ENCODE data around the gene ARPP21.

The ARPP21 gene

DNA sequence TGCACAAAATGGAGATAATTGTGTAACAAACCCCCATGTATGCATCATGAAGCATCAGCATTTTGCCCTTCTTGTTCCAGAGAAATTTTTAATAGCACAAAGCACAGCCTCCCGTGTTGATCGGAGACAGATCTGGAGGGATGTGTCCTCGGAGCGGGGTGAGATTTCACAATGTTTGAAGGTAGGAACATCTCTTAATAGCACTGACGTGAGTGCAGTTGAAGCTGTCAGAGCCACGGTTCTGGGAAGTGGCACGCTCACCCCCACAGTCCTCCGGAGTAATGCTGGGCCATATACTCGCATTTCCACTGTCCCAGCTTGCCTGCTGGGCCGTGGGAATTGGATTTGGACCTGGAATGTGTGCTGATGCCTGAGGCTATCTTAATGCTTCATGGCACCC, 24.1 kb downstream of the ARPP21 start:
- TF ChIP-seq, protein P1, sequence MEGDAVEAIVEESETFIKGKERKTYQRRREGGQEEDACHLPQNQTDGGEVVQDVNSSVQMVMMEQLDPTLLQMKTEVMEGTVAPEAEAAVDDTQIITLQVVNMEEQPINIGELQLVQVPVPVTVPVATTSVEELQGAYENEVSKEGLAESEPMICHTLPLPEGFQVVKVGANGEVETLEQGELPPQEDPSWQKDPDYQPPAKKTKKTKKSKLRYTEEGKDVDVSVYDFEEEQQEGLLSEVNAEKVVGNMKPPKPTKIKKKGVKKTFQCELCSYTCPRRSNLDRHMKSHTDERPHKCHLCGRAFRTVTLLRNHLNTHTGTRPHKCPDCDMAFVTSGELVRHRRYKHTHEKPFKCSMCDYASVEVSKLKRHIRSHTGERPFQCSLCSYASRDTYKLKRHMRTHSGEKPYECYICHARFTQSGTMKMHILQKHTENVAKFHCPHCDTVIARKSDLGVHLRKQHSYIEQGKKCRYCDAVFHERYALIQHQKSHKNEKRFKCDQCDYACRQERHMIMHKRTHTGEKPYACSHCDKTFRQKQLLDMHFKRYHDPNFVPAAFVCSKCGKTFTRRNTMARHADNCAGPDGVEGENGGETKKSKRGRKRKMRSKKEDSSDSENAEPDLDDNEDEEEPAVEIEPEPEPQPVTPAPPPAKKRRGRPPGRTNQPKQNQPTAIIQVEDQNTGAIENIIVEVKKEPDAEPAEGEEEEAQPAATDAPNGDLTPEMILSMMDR (conservative IDR thresholded peaks at IDR 0.05; ENCODE audit: low read depth): no peak
- no peak overlapping the region for H3K27ac ChIP-seq
- no peak for DNase-seq (ENCODE audit: low spot score)
- POLR2A ChIA-PET (ENCODE audit: low non-redundant PET): no interaction called here
- CTCF ChIA-PET: no interaction called here

DNA sequence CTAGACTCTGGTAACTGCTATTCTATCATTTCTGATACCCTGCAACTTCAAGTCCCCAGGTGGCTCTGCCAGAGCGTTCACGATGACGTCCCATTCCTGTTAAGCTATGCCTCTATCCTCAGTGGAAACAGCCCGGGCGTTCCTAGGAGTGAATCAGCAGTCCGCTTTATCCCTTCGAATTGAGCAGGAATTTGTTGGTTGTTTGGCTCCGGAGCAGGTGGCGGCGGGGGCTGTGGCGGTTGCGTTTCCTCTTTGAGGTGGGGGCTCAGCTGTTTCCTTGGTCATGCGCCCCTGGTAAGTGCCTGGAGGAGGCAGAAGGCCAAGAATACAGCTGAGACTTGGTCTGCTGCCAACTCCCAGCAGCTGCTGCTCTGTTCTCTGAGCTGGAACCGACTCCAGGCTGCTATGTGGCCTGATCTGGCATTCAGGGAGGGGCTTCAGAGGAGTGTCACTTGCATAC, 25.2 kb downstream of the ARPP21 start:
- TF ChIP-seq, protein P1 (conservative IDR thresholded peaks at IDR 0.05; ENCODE audit: low read depth): no peak
- no peak for DNase-seq (ENCODE audit: low spot score)
- ChIA-PET POLR2A (ENCODE audit: low non-redundant PET) (no interaction called here), CTCF (interaction anchor here (0.6 to 1.3 kb wide), 2 partner anchors 181 to 301 kb away, joined by 4 to 7 read pairs; no protein-coding TSS in a partner anchor)
- no peak overlapping the region for H3K27ac ChIP-seq

DNA sequence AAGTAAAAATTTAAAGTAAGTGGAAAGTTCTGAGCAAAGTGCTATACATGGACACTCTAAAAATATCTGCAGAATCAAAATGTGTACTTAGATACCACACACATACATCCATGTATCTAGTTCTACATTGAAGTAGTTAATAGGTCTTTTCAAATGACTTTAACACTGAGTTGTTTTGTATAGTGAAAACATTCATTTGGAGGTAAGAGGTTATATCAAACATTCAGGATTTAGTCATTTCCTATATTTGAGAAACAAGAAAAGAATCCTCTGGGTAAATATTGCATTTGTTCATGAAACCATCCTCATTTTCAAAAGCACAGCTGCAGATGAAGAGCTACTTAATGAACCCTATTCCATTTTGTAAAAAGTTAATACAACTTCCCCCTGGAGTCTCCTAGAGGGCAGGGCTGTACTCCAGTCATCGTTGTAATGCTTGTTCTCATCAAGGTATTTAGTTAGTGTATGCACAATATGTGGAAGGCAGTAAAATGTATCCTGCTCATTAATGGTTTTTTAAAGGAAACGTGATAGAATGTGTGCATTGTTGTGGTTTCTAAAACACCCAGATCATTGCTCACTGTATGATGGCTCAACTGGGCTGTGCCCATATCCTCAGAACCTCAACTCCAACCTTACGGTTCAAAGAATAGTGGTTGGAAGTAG, 26.2 kb downstream of the ARPP21 start:
- CTCF ChIA-PET: interaction anchor here (1.3 kb wide), 1 partner anchor 300 kb away, joined by 7 read pairs; no protein-coding TSS in a partner anchor
- POLR2A ChIA-PET (ENCODE audit: low non-redundant PET): no interaction called here
- TF ChIP-seq, protein P1 (conservative IDR thresholded peaks at IDR 0.05; ENCODE audit: low read depth): no peak
- H3K27ac ChIP-seq: no peak overlapping the region
- DNase-seq (ENCODE audit: low spot score): no peak

DNA sequence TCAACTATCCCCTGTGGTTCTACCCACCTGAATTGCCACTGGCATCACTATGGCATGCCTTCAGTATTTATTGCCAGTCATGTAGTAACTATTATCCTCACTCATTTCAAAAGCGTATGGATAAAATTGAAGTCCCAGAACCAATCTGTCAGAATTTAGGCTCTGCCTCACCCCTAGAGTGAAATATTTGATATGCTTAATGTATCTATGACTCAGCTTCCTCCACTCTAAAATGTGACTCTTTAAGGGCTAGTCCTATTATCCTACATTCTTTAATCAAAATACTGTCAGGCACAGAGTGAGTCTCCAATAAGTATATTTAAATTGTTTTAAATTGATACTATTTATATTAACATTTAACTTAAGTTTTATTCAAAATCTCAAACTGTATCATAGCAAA, 27.6 kb downstream of the ARPP21 start:
- CTCF ChIA-PET: no interaction called here
- no peak for DNase-seq (ENCODE audit: low spot score)

DNA sequence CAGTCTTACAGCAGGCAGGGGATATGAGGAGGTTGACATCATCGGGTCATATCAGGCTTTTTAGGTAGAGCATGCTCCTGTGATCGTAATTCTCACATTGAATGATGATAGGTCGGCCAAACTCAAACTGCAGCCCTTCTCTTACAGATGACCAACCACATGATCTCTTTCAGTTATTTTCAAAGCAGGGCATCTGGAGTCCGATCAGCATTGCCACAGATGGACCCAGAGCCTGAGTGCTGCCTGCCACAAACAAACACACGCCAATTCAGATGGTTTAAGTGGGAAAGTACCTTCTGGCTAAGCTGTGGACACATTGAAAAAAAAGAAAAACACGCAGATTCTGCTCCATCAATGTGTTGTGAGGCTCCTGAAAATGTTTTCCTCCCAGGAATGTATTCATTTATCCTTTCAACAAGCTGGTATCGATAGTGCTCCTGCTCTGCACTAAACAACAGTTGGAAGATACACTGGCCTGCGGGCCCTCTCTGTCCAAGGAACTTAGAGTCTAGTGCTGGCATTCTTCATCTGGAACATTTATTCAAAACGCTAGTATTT, 31.2 kb downstream of the ARPP21 start:
- ChIA-PET POLR2A (ENCODE audit: low non-redundant PET) (no interaction called here), CTCF (no interaction called here)
- no peak for DNase-seq (ENCODE audit: low spot score)
- TF ChIP-seq, protein P1 (conservative IDR thresholded peaks at IDR 0.05; ENCODE audit: low read depth): no peak
- H3K27ac ChIP-seq: no peak overlapping the region

More for the DNA sequence above, 27.6 kb downstream of the ARPP21 start:
- no peak overlapping the region for H3K27ac ChIP-seq
- POLR2A ChIA-PET (ENCODE audit: low non-redundant PET): no interaction called here
- TF ChIP-seq, protein P1 (conservative IDR thresholded peaks at IDR 0.05; ENCODE audit: low read depth): no peak

DNA sequence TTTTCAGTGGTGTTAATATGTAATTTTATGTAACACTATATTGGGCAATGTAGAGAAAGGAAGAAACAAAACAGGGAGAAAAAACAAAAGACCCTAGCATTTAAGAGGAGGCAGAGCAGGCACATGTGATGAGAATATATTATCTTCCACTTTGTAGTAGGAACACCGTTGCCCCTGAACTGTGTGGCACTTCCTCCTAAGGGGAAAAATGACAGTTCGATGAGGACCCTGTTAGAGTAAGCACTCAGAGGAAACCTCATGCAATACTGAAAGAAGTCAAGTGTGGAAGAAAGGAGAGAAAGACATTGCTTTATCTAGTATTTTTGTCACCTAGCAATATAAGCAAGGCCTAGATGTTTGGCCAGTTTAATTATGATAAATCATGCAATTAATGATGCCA, 32.2 kb downstream of the ARPP21 start:
- ChIA-PET POLR2A (ENCODE audit: low non-redundant PET) (no interaction called here), CTCF (interaction anchor here (1.2 kb wide), 1 partner anchor 12 kb away, joined by 3 read pairs; no protein-coding TSS in a partner anchor)
- TF ChIP-seq, protein P1 (conservative IDR thresholded peaks at IDR 0.05; ENCODE audit: low read depth): no peak
- no peak for DNase-seq (ENCODE audit: low spot score)
- H3K27ac ChIP-seq: no peak overlapping the region

Data from RWPE1 (cell line).